ENCODE measurements around the gene GIPR. TPM values are rescaled to one million over a fixed set of nuclear protein-coding genes. Genes with fewer than 3 reads are reported as not detected.

The GIPR gene
- total RNA-seq, 1 donor from 2014 or later: not detected

DNA sequence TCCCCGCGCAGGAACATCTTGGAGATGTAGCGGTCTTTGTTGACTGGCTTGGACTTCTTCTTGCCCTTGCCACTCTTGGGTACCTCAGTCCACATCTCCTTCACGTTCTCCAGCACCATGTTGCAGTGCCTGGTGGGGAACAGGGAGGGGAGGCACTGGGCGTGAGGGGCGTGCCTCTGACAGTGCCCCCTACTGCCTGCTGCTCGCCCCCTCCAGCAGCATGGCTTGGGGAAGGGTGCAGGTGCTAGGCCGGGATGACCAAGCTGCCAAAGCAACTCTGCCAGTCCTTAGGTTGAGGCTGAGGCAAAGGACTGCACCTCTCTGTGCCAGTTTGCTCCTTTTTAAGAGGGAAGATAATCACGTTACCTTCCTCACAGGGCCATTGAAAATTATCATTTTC is 19.6 kb downstream of the GIPR start:
- no peak overlapping the region for H3K4me2 ChIP-seq
- H3K36me3 Mint-ChIP-seq: peaks cover 10% of the 10 kb centered on the region

DNA sequence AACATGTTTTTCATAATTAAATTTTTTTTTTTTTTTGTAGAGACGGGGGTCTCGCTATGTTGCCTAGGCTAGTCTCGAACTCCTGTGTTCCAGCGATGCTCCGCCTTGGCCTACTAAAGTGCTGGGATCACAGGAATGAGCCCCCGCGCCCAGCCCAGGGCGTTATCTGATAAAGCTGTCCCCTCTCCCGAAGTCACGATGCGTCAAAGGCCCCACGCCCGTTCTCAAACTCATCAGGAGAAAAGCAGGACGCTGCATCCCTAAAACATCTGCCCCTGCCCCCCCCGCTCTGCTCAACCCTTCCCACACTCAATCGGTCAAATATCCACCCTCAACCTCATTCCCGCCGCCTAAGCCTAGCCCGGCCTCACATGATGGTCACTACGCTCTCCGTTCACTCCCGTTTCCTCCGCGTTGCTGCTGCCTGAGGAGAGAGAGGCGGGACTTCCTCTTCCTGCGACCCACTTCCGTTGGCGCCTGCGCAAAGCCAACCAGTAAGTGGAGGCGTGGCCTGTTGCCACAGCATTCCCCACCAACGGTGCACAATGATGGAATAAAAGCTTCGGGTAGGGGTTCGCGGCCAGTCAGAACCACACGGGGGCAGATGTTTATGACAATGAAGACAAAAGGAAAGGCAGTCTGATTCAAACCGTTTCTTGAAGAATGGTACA is 23.6 kb downstream of the GIPR start, which contains the start of gene SNRPD2:
TSS of gene SNRPD2 (minus strand) at position 438 of the 671 bp plus-strand sequence. CDS start at position 373, 65 bp downstream.
- TF ChIP-seq EZH2 (IDR thresholded peaks at IDR 0.05) (no peak), EZH2phosphoT487 (IDR thresholded peaks at IDR 0.05) (no peak)
- TF ChIP-seq, protein P1, sequence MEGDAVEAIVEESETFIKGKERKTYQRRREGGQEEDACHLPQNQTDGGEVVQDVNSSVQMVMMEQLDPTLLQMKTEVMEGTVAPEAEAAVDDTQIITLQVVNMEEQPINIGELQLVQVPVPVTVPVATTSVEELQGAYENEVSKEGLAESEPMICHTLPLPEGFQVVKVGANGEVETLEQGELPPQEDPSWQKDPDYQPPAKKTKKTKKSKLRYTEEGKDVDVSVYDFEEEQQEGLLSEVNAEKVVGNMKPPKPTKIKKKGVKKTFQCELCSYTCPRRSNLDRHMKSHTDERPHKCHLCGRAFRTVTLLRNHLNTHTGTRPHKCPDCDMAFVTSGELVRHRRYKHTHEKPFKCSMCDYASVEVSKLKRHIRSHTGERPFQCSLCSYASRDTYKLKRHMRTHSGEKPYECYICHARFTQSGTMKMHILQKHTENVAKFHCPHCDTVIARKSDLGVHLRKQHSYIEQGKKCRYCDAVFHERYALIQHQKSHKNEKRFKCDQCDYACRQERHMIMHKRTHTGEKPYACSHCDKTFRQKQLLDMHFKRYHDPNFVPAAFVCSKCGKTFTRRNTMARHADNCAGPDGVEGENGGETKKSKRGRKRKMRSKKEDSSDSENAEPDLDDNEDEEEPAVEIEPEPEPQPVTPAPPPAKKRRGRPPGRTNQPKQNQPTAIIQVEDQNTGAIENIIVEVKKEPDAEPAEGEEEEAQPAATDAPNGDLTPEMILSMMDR (IDR thresholded peaks at IDR 0.05): no peak
- Histone ChIP-seq H2AFZ (replicated peaks) (peak within 1 kb of the TSS; percentile 91), H3K9ac (peak within 1 kb of the TSS; percentile 81), H3K4me2 (peak within 1 kb of the TSS; percentile 83), H3K27ac (peak within 1 kb of the TSS; percentile 54), H3K36me3 (no peaks in the 10 kb centered on the region), H3F3A (ENCODE audit: low read depth) (peaks cover 19% of the 10 kb centered on the region), H3K4me1 (peaks cover 6% of the 10 kb centered on the region), H3K9me3 (ENCODE audit: low read depth) (no peaks in the 10 kb centered on the region), H3K79me2 (ENCODE audit: low read depth) (peaks cover 28% of the 10 kb centered on the region), H3K4me3 (peak within 1 kb of the TSS; percentile 78), H4K20me1 (ENCODE audit: low read depth) (peaks cover 14% of the 10 kb centered on the region), H3K27me3 (no peaks in the 10 kb centered on the region)
- Mint-ChIP-seq H3K27me3 (ENCODE audit: insufficient read depth, low read depth) (peaks cover 4% of the 10 kb centered on the region), H3K27ac (peak within 1 kb of the TSS; percentile 90), H3K4me3 (peak within 1 kb of the TSS; percentile 96), H3K36me3 (peaks cover 15% of the 10 kb centered on the region), H3K4me1 (peaks cover 11% of the 10 kb centered on the region), H3K9me3 (no peaks in the 10 kb centered on the region)
- peak; percentile 98 for DNase-seq (ENCODE audit: low spot score)

More for the DNA sequence above, 19.6 kb downstream of the GIPR start:
- H3F3A ChIP-seq (ENCODE audit: low read depth): peaks cover 29% of the 10 kb centered on the region
- H3K27me3 ChIP-seq: no peaks in the 10 kb centered on the region
- H3K4me1 ChIP-seq: peaks cover 6% of the 10 kb centered on the region
- peaks cover 4% of the 10 kb centered on the region for H3K27me3 Mint-ChIP-seq (ENCODE audit: insufficient read depth, low read depth)
- DNase-seq (ENCODE audit: low spot score): no peak
- no peak overlapping the region for H3K4me3 ChIP-seq
- H4K20me1 ChIP-seq (ENCODE audit: low read depth): peaks cover 14% of the 10 kb centered on the region
- peaks cover 11% of the 10 kb centered on the region for H3K4me1 Mint-ChIP-seq
- no peak overlapping the region for H3K27ac ChIP-seq
- H3K9me3 Mint-ChIP-seq: no peaks in the 10 kb centered on the region
- H3K9ac ChIP-seq: no peak overlapping the region
- H2AFZ ChIP-seq (replicated peaks): no peak overlapping the region
- TF ChIP-seq, protein P1 (IDR thresholded peaks at IDR 0.05): no peak
- TF ChIP-seq EZH2 (IDR thresholded peaks at IDR 0.05): no peak
- TF ChIP-seq EZH2phosphoT487 (IDR thresholded peaks at IDR 0.05): no peak
- H3K4me3 Mint-ChIP-seq: no peak overlapping the region
- no peaks in the 10 kb centered on the region for H3K36me3 ChIP-seq
- H3K27ac Mint-ChIP-seq: no peak overlapping the region
- no peaks in the 10 kb centered on the region for H3K9me3 ChIP-seq (ENCODE audit: low read depth)
- peaks cover 24% of the 10 kb centered on the region for H3K79me2 ChIP-seq (ENCODE audit: low read depth)

DNA sequence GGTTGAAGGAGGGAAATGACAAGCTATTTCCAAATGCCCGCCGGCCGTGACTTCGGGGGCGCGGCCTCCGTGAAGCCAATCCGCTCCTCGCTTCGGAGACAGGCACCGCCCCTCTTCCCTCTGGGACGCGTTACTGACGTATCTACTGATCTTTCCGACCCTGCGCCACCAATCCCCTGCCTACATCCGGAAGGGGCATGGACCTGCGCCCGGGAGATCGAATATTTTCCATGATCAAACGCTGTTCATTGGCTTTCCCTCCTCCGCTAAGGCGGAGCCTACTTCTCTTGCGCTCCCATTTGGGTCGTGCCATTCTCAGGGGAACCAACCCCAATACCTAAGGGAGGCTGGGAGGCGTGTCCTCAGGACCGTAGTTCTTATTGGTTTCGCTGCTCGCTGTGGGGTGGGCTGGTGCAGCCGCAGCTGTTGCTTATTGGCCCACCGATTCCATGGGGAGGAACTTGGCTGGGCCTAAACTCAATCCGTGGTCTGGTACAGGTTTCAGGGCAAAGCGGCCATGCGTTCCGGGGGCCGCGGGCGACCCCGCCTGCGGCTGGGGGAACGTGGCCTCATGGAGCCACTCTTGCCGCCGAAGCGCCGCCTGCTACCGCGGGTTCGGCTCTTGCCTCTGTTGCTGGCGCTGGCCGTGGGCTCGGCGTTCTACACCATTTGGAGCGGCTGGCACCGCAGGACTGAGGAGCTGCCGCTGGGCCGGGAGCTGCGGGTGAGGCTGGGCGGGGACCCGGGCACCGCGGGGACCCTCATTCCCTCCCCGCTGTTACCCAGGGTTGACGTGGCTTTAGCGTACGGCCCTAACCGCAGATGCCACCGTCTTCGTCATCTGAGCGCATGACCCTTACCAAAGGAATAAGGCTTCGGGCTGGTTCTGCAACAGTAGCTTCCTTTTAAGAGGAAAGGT is 24.4 kb downstream of the GIPR start, which contains the start of gene QPCTL:
TSS of gene QPCTL (plus strand) at position 480 of the 919 bp plus-strand sequence. CDS start at position 518, 38 bp downstream.
- peaks cover 6% of the 10 kb centered on the region for H3K4me1 ChIP-seq
- H2AFZ ChIP-seq (replicated peaks): peak within 1 kb of the TSS; percentile 91
- no peaks in the 10 kb centered on the region for H3K9me3 Mint-ChIP-seq
- H3K27me3 Mint-ChIP-seq (ENCODE audit: insufficient read depth, low read depth): peaks cover 4% of the 10 kb centered on the region
- H3K36me3 ChIP-seq: no peaks in the 10 kb centered on the region
- H3K27ac Mint-ChIP-seq: peak within 1 kb of the TSS; percentile 90
- peak within 1 kb of the TSS; percentile 54 for H3K27ac ChIP-seq
- no peaks in the 10 kb centered on the region for H3K9me3 ChIP-seq (ENCODE audit: low read depth)
- H4K20me1 ChIP-seq (ENCODE audit: low read depth): peaks cover 14% of the 10 kb centered on the region
- no peaks in the 10 kb centered on the region for H3K27me3 ChIP-seq
- TF ChIP-seq, protein P1 (IDR thresholded peaks at IDR 0.05): no peak
- TF ChIP-seq EZH2phosphoT487 (IDR thresholded peaks at IDR 0.05): no peak
- no peak for TF ChIP-seq EZH2 (IDR thresholded peaks at IDR 0.05)
- H3K9ac ChIP-seq: peak within 1 kb of the TSS; percentile 81
- peaks cover 19% of the 10 kb centered on the region for H3F3A ChIP-seq (ENCODE audit: low read depth)
- peak within 1 kb of the TSS; percentile 83 for H3K4me2 ChIP-seq
- peaks cover 11% of the 10 kb centered on the region for H3K4me1 Mint-ChIP-seq
- peak; percentile 99 for DNase-seq (ENCODE audit: low spot score)
- peak within 1 kb of the TSS; percentile 78 for H3K4me3 ChIP-seq
- peaks cover 28% of the 10 kb centered on the region for H3K79me2 ChIP-seq (ENCODE audit: low read depth)
- H3K36me3 Mint-ChIP-seq: peaks cover 14% of the 10 kb centered on the region
- H3K4me3 Mint-ChIP-seq: peak within 1 kb of the TSS; percentile 96
